Measurements from ENCODE around the gene FSD2.

FSD2 gene

DNA sequence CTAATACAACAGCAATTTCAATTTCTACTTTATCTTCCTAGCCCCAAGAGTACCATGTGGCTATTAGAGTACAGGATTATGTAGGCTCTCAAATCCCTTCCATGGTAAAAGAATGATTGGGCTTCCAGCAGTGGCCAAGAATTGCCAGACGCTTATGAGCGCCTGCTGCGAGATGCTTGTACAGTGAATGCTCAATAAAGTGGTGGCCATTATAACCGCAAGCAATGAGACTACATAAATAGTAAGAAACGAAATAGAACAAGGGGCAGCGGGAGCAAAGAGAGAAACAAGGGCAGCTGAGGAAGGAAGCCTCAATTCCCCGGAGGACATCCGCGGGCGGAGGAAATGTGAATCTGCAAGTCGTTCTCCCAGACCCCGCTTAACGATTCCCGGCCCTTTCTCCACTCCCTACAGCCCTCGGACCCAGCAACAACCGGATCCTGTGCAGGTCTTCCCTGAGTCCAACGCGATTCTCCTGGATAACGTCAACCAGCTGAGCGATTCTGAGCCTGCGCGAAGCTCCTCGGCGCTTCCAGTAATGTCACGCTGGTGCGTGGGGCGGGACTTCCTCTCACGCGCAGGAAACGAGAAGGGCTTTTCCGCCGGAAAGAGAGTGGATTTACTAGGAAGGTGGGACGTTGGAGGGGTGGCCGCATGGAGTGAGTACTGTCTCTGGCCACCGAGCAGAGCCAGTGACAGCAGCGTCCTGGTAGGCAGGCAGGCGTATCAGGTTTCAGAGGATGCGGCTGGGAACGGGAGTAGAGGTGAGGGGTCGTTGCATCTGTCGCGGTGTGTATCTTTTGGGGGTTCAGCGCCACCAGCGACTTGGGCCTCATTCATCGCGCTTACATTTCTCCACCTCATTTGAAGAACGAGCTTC, 55.7 kb downstream of the FSD2 start:
- Histone ChIP-seq H3K9me3 (ENCODE audit: control insufficient read depth in 5 of 5, low read length in 5 of 5) (no peaks in the 10 kb centered on the region), H3K4me3 (ENCODE audit: low read depth in 1 of 5, low read length in 5 of 5) (peak overlapping the region; percentile 95 to 100 (median 98)), H3K27me3 (ENCODE audit: control insufficient read depth in 5 of 5, insufficient read depth in 4 of 5, low read length in 5 of 5) (no peaks in the 10 kb centered on the region), H3K4me1 (ENCODE audit: control insufficient read depth in 5 of 5, insufficient read depth in 5 of 5, low read length in 5 of 5) (peaks cover 2 to 26% (median 20%) of the 10 kb centered on the region in 5 donors), H3K36me3 (ENCODE audit: control insufficient read depth in 5 of 5, insufficient read depth in 5 of 5, low read length in 5 of 5) (peaks cover 8 to 19% (median 12%) of the 10 kb centered on the region in 5 donors), H3K9ac (ENCODE audit: low read length in 5 of 5) (peak overlapping the region; percentile 87 to 97 (median 91)), H3K27ac (ENCODE audit: low read depth, low read length) (peak overlapping the region; percentile 90)

DNA sequence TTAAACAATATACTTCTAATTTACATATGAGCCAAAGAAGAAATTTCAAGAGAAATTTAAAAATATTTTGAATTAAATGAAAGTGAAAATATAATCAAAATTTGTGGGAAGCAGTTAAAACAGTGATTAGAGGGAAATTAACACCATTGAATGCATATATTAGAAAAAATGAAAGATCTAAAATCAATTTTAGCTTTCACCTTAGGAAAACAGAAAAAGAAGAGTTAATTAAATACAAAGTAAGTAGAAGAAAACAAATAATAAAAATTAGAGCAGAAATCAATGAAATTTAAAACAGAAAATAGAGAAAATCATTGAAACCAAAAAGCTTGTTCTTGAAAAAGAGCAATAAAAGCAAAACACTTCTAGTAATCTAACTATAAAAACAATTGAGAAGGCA, 57.6 kb downstream of the FSD2 start:
- H3K27me3 ChIP-seq (ENCODE audit: control insufficient read depth in 5 of 5, insufficient read depth in 4 of 5, low read length in 5 of 5), result no peaks in the 10 kb centered on the region
- peaks cover 0 to 7% (median 5%) of the 10 kb centered on the region in 5 donors for H3K36me3 ChIP-seq (ENCODE audit: control insufficient read depth in 5 of 5, insufficient read depth in 5 of 5, low read length in 5 of 5)
- no peak overlapping the region for H3K4me3 ChIP-seq (ENCODE audit: low read depth in 1 of 5, low read length in 5 of 5)
- no peak overlapping the region for H3K27ac ChIP-seq (ENCODE audit: low read depth, low read length)
- peaks cover 2 to 26% (median 20%) of the 10 kb centered on the region in 5 donors for H3K4me1 ChIP-seq (ENCODE audit: control insufficient read depth in 5 of 5, insufficient read depth in 5 of 5, low read length in 5 of 5)
- no peaks in the 10 kb centered on the region for H3K9me3 ChIP-seq (ENCODE audit: control insufficient read depth in 5 of 5, low read length in 5 of 5)
- H3K9ac ChIP-seq (ENCODE audit: low read length in 5 of 5), result no peak overlapping the region

DNA sequence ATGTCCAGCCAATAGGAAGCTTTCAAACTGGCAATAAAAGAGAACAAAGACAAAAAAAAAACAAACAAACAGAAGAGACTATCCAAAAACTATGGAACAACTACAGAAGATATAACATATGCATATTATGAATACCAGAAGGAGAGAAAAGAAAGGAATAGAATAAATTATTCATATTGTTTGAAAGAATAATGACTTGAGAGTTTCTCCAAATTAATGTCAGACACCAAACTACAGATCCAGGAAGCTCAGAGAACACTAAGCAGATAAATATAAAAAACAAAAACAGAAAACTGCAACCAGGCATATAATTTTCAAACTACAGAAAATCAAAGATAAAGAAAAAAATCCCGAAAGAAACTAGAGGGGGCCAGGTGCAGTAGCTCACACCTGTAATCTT, 62.1 kb downstream of the FSD2 start:
- Histone ChIP-seq H3K4me1 (ENCODE audit: control insufficient read depth in 5 of 5, insufficient read depth in 5 of 5, low read length in 5 of 5) (no peaks in the 10 kb centered on the region), H3K27me3 (ENCODE audit: control insufficient read depth in 5 of 5, insufficient read depth in 4 of 5, low read length in 5 of 5) (no peaks in the 10 kb centered on the region), H3K9me3 (ENCODE audit: control insufficient read depth in 5 of 5, low read length in 5 of 5) (no peaks in the 10 kb centered on the region), H3K4me3 (ENCODE audit: low read depth in 1 of 5, low read length in 5 of 5) (no peak overlapping the region), H3K9ac (ENCODE audit: low read length in 5 of 5) (no peak overlapping the region), H3K27ac (ENCODE audit: low read depth, low read length) (no peak overlapping the region), H3K36me3 (ENCODE audit: control insufficient read depth in 5 of 5, insufficient read depth in 5 of 5, low read length in 5 of 5) (no peaks in the 10 kb centered on the region)

DNA sequence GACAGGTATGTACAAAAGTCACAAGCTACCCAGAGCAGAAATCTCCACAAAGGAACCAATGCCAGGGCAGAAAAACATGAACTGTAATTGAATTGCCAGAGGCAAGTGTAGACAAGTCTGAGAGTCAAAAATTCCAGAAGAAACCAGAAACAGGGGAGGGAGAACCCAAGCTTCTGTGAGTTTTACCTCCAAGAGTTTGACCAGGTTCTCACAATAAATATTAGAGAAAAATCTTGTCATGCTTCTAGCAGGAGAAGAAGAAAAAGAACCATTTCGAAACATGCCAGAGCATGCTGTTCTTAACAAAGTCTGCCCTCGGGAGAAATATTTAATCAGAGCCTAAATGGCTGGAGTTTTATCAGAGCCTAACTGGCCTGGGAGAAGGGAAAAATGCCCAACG, 63.7 kb downstream of the FSD2 start:
- no peak overlapping the region for H3K27ac ChIP-seq (ENCODE audit: low read depth, low read length)
- no peak overlapping the region for H3K9ac ChIP-seq (ENCODE audit: low read length in 5 of 5)
- H3K27me3 ChIP-seq (ENCODE audit: control insufficient read depth in 5 of 5, insufficient read depth in 4 of 5, low read length in 5 of 5), result no peaks in the 10 kb centered on the region
- no peaks in the 10 kb centered on the region for H3K4me1 ChIP-seq (ENCODE audit: control insufficient read depth in 5 of 5, insufficient read depth in 5 of 5, low read length in 5 of 5)
- H3K9me3 ChIP-seq (ENCODE audit: control insufficient read depth in 5 of 5, low read length in 5 of 5), result no peaks in the 10 kb centered on the region
- H3K36me3 ChIP-seq (ENCODE audit: control insufficient read depth in 5 of 5, insufficient read depth in 5 of 5, low read length in 5 of 5), result peaks cover 0 to under 1% (median 0%) of the 10 kb centered on the region in 5 donors
- H3K4me3 ChIP-seq (ENCODE audit: low read depth in 1 of 5, low read length in 5 of 5), result no peak overlapping the region

DNA sequence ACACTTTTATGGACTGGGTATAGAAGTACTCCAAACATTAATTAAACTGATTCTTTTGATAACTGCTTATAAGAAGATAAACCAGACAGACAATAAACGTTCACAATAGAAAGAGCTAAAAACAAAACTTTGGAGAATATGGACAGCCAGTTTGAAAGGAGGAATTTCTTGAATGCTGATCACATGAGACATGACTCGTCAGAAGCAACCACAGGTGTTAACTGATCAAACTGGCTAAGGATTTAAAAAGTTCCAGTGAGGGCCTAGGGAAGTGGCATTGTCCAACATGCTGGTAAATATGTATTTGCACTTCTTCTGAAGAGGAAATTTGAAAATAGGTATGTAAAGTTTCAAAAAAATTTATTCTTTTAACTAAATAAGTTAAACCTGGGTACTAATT, 66.8 kb downstream of the FSD2 start:
- Histone ChIP-seq H3K4me1 (ENCODE audit: control insufficient read depth in 5 of 5, insufficient read depth in 5 of 5, low read length in 5 of 5) (no peaks in the 10 kb centered on the region), H3K27ac (ENCODE audit: low read depth, low read length) (no peak overlapping the region), H3K9me3 (ENCODE audit: control insufficient read depth in 5 of 5, low read length in 5 of 5) (no peaks in the 10 kb centered on the region), H3K27me3 (ENCODE audit: control insufficient read depth in 5 of 5, insufficient read depth in 4 of 5, low read length in 5 of 5) (no peaks in the 10 kb centered on the region), H3K9ac (ENCODE audit: low read length in 5 of 5) (no peak overlapping the region), H3K4me3 (ENCODE audit: low read depth in 1 of 5, low read length in 5 of 5) (no peak overlapping the region), H3K36me3 (ENCODE audit: control insufficient read depth in 5 of 5, insufficient read depth in 5 of 5, low read length in 5 of 5) (peaks cover 0 to 6% (median 3%) of the 10 kb centered on the region in 5 donors)

DNA sequence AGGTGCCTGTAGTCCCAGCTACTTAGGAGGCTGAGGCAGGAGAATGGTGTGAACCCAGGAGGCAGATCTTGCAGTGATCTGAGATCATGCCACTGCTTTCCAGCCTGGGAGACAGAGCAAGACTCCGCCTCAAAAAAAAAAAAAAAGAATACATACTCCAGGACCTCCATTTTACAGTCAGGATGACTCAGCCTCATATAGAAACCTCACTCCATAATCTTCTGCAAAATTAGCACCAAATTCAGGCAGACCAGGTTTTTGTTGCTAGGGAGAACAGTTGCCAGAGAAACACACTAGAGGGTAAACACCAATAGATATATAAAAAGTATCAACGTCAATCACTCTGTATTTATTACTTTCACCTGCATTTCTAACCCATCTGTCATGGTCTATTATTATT, 67.9 kb downstream of the FSD2 start:
- H3K4me3 ChIP-seq (ENCODE audit: low read depth in 1 of 5, low read length in 5 of 5), result no peak overlapping the region
- no peak overlapping the region for H3K27ac ChIP-seq (ENCODE audit: low read depth, low read length)
- H3K9ac ChIP-seq (ENCODE audit: low read length in 5 of 5), result no peak overlapping the region
- no peaks in the 10 kb centered on the region for H3K4me1 ChIP-seq (ENCODE audit: control insufficient read depth in 5 of 5, insufficient read depth in 5 of 5, low read length in 5 of 5)
- H3K36me3 ChIP-seq (ENCODE audit: control insufficient read depth in 5 of 5, insufficient read depth in 5 of 5, low read length in 5 of 5), result peaks cover 0 to 6% (median 3%) of the 10 kb centered on the region in 5 donors
- H3K9me3 ChIP-seq (ENCODE audit: control insufficient read depth in 5 of 5, low read length in 5 of 5), result no peaks in the 10 kb centered on the region
- no peaks in the 10 kb centered on the region for H3K27me3 ChIP-seq (ENCODE audit: control insufficient read depth in 5 of 5, insufficient read depth in 4 of 5, low read length in 5 of 5)

DNA sequence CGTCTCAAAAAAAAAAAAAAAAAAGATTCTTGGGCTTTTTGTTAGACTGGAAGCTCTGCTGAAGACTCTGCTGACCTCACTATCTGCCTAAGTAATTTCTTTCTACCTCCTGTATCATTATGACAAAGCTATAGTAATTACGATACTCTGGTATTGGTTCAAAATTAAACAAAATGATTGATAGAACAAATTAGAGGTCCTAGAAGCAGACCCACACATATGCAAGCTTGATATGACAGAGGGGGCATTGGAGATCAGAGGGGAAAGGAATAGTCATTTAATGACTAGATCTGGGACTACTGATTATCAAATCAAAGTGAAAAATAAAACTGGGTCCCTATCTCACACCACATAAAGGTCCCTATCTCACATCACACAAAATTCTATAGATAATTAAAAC, 74.3 kb downstream of the FSD2 start:
- H3K36me3 ChIP-seq (ENCODE audit: control insufficient read depth in 5 of 5, insufficient read depth in 5 of 5, low read length in 5 of 5), result peaks cover 0 to 3% (median 2%) of the 10 kb centered on the region in 5 donors
- H3K9me3 ChIP-seq (ENCODE audit: control insufficient read depth in 5 of 5, low read length in 5 of 5), result no peaks in the 10 kb centered on the region

DNA sequence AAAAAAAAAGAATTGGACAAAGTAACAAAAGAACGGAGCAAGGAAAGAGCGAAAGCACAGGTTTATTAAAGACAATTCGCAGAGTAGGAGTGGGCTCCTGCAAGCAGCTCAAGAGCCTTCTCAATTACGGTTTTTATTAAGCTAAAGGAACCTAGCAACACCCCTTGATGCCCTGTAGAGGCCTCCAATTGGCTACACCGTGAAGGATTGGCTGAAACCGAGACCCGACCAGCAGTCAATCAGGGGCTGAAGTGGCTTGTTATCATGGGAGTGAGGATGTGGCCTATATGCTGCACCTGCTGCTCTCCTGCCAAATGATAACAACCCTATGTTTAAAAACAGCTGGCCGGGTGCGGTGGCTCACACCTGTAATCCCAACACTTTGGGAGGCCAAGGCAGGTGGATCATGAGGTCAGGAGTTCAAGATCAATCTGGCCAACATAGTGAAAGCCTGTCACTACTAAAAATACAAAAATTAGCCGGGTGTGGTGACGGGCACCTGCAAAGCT, 75.8 kb downstream of the FSD2 start:
- Histone ChIP-seq H3K9me3 (ENCODE audit: control insufficient read depth in 5 of 5, low read length in 5 of 5) (no peaks in the 10 kb centered on the region), H3K4me3 (ENCODE audit: low read depth in 1 of 5, low read length in 5 of 5) (no peak overlapping the region), H3K27me3 (ENCODE audit: control insufficient read depth in 5 of 5, insufficient read depth in 4 of 5, low read length in 5 of 5) (no peaks in the 10 kb centered on the region), H3K9ac (ENCODE audit: low read length in 5 of 5) (no peak overlapping the region), H3K36me3 (ENCODE audit: control insufficient read depth in 5 of 5, insufficient read depth in 5 of 5, low read length in 5 of 5) (no peaks in the 10 kb centered on the region), H3K27ac (ENCODE audit: low read depth, low read length) (no peak overlapping the region), H3K4me1 (ENCODE audit: control insufficient read depth in 5 of 5, insufficient read depth in 5 of 5, low read length in 5 of 5) (no peaks in the 10 kb centered on the region)

More for the DNA sequence above, 74.3 kb downstream of the FSD2 start:
- H3K4me3 ChIP-seq (ENCODE audit: low read depth in 1 of 5, low read length in 5 of 5), result no peak overlapping the region
- H3K27ac ChIP-seq (ENCODE audit: low read depth, low read length), result no peak overlapping the region
- no peaks in the 10 kb centered on the region for H3K4me1 ChIP-seq (ENCODE audit: control insufficient read depth in 5 of 5, insufficient read depth in 5 of 5, low read length in 5 of 5)
- H3K9ac ChIP-seq (ENCODE audit: low read length in 5 of 5), result no peak overlapping the region
- no peaks in the 10 kb centered on the region for H3K27me3 ChIP-seq (ENCODE audit: control insufficient read depth in 5 of 5, insufficient read depth in 4 of 5, low read length in 5 of 5)

DNA sequence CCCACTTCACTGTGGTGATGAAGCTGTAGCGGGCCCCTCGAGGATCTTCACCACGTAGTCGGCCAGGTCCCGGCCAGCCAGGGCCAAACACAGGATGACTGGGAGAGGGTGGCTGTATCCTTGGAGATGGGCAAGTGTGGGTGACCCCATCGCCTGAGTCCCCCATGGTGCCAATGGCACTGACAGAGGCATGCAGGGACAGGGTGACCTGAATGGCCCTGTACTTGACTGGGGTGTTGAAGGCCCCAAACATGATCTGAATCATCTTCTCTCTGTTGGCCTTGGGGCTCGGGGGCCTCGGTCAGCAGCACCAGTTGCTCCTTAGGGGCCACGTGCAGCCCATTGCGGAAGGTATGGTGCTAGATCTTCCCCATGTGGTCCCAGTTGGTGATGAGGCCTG, 79.1 kb downstream of the FSD2 start:
- Histone ChIP-seq H3K9me3 (ENCODE audit: control insufficient read depth in 5 of 5, low read length in 5 of 5) (no peaks in the 10 kb centered on the region), H3K27ac (ENCODE audit: low read depth, low read length) (no peak overlapping the region), H3K9ac (ENCODE audit: low read length in 5 of 5) (no peak overlapping the region), H3K4me3 (ENCODE audit: low read depth in 1 of 5, low read length in 5 of 5) (no peak overlapping the region), H3K27me3 (ENCODE audit: control insufficient read depth in 5 of 5, insufficient read depth in 4 of 5, low read length in 5 of 5) (no peaks in the 10 kb centered on the region), H3K36me3 (ENCODE audit: control insufficient read depth in 5 of 5, insufficient read depth in 5 of 5, low read length in 5 of 5) (no peaks in the 10 kb centered on the region), H3K4me1 (ENCODE audit: control insufficient read depth in 5 of 5, insufficient read depth in 5 of 5, low read length in 5 of 5) (no peaks in the 10 kb centered on the region)

DNA sequence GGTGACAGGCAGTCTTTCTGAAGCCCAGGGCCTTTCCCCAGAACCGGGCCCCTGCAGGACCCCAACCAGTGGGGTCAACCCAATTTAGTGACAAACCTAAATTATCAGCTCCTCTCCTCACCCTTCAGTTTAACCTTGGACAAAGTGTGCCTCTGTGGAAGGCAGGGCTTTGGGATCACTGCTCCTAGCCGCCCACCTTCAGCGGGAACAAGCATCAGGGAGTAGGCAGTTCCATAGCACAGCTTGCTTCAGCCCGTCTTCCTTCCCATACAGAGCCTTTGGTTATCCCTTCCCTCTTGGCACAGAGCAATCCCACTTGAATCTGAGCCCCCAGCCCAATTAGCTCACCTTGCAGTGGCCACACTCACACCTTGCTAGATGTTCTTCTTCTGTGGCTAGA, 90.9 kb downstream of the FSD2 start:
- Histone ChIP-seq H3K27me3 (ENCODE audit: control insufficient read depth in 5 of 5, insufficient read depth in 4 of 5, low read length in 5 of 5) (peaks cover 0 to 29% (median 13%) of the 10 kb centered on the region in 5 donors), H3K27ac (ENCODE audit: low read depth, low read length) (no peak overlapping the region), H3K4me1 (ENCODE audit: control insufficient read depth in 5 of 5, insufficient read depth in 5 of 5, low read length in 5 of 5) (peaks cover 0 to 5% (median 4%) of the 10 kb centered on the region in 5 donors), H3K36me3 (ENCODE audit: control insufficient read depth in 5 of 5, insufficient read depth in 5 of 5, low read length in 5 of 5) (no peaks in the 10 kb centered on the region), H3K4me3 (ENCODE audit: low read depth in 1 of 5, low read length in 5 of 5) (no peak overlapping the region), H3K9ac (ENCODE audit: low read length in 5 of 5) (no peak overlapping the region), H3K9me3 (ENCODE audit: control insufficient read depth in 5 of 5, low read length in 5 of 5) (no peaks in the 10 kb centered on the region)
